NOMO-1 treated with dmso at 0.1 percent for 144 hours (cell line): ENCODE results near the gene ADAMTS3.
"Not testable (repeated sequence)": the region's sequence is repeated elsewhere in the genome, so short reads cannot be mapped to it uniquely, and the experiment has no call there.

Experiments
- DNase-seq: peaks from one replicate; lab custom pipeline; 2025; ENCODE audit not compliant: unreplicated experiment; lab: John Stamatoyannopoulos, UW

Gene ADAMTS3

DNA sequence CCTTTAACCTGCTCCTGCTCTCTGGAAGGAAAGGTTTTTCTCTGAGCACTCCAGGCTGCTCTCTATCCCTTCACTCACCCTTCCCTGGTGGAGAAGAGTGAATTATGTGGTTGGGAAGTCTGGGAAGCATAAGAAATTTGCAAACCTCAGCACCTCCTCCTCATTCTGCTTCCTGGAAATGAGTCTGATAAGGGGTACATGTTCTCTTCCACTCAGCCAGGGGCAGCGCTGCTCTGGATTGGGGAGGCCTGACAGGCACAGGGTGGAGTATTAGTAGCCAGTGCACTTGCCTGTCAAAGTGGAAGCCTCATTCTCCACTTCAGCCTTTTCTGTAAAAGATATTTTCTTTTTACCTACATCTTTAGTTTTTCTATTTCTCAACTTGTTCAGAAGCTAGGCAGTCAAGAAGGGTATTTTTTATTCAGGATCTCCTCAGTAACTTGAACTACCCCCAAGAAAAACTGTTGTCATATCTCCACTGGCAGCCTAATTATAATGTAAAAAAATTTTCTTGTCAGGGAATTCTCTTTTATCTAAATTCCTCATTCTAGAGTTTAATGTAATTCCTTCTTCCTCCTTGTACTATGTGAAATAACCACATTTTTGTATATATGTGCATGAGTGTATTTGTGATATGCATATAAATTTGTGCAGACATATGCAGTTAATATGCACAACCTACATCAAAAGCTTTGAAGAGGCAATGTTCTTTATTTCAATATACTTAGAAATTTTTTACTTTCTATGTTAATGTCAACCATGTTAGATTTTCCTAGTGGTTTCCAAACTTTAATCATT lies 15.3 kb downstream of the ADAMTS3 start:
- DNase-seq = no peak

DNA sequence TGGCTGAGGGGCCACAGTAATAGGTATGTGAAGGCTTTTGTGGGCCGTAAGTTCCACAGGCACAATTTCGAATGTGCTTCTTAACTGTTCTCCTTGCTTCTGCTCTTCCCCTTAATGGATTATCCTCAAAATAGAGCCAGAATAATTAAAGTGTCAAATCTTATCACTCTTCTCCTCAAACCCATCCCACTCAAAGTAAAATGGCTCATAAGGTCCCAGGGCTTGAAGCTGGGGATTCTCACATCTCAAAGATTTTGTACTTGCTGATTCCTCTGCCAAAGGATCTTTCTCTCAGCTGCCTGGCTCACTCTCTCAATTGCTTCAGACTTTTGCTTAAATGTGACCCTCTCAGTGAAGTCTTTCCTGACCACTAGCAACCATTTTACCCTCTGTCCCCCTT lies 16.6 kb downstream of the ADAMTS3 start:
- no peak for DNase-seq

DNA sequence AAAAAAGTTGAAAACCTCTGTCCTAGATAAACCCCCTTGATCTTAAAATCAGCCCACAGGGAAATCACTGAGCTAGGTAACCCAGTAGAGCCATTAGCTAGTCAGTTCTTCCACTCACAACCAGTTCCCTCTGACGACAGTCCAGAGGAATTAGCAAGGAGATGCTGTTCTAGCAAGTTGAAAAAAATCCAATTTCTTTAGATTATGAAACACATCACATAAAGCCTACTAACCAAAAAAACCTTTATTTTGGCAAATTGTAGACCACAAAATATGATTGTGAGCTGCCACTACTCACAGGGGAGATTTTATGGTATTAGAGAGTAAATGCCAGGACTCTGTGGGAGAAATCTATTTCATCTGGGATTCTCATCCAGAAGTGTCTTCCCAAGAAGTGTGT lies 22.6 kb downstream of the ADAMTS3 start:
- no peak for DNase-seq

DNA sequence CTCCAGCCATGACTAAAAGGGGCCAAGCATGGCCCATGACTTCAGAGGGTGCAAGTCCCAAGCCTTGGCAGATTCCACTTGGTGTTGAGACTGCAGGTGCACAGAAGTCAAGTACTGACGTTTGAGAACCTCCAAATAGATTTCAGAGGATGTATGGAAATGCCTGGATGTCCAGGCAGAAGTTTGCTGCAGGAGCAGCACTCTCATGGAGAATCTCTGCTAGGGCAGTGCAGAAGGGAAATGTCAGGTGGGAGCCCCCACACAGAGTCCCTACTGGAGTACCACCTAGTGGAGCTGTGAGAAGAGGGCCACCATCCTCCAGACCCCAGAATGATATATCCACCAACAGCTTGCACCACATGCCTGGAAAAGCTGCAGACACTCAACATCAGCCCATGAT lies 28.3 kb downstream of the ADAMTS3 start:
- not testable (repeated sequence) for DNase-seq

DNA sequence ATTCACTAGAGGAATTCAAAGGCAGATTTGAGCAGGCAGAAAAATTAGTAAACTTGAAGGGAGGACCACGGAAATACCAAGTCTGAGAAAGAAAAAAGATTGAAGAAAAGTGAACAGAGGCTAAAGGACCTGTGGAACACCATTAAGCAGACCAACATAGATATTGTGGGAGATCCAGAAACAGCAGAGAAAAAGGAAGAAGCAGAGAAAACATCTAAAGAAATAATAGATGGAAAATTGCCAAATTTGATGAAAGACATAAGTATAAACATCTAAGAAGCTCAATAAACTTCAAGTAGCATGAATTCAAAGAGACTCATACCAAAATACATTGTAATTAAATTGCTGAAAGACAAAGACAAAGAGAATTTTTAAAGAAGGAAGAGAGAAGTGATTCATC lies 31.0 kb downstream of the ADAMTS3 start:
- no peak for DNase-seq

DNA sequence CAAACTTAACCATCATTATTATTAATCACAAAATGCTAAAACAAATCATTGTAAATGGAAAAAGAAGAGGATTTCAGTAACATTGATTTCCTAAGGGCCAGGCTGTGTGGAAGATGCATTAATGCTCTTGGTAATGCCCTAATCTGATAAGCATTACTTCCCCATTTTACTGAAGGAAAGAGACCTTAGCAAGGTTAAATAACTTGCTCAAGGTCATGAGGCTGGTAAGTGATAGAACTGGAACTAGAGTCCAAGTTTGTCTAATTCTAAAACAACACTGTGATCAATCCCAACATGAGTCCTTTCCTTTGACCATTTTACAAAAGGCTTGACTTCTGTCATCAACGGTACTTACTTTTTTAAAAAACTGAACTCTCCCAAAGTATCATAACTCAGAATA lies 32.6 kb downstream of the ADAMTS3 start:
- no peak for DNase-seq

DNA sequence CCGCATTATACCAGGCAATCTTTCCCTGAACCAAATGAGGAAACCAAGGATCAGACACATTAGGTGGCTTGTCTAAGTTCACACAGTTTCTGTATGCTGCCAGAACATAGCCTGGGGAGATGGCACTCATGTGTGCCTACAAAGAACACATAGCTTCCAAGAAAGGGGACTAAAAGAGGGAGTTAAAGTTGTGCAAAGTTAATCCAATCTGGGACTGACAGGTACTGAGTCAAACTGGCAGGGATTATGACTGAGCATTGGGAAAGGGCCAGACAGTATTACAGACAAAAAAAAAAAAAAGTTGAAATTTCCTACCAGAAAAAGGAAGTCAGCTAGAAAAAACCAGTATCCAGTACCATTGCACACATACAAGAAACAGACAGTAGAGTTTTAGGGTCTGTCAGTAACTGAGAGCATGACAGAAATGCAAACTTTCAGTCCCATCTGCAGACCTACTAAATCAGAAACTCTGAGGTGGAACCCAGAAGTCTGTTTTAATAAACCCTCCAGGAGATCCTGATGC lies 37.2 kb downstream of the ADAMTS3 start:
- no peak for DNase-seq

DNA sequence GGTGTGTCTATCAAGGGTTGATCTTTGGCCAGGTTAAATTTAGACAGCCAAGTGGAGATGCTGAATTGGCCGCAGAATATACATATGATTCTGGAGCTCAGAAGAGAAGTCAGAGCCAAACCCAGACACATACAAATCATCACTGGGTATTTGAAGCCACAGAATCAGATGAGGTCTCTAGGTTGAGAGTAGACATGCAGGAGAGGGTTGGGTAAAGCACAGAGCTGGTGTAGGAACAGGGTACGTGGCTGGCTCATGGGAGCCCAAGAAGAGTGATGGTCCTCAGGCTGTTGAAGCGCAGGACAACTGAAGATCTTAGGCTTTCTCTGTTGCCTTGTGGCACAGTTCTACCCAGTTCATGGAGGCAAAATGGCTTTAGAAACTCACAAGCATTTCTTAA lies 37.7 kb downstream of the ADAMTS3 start:
- DNase-seq = no peak

DNA sequence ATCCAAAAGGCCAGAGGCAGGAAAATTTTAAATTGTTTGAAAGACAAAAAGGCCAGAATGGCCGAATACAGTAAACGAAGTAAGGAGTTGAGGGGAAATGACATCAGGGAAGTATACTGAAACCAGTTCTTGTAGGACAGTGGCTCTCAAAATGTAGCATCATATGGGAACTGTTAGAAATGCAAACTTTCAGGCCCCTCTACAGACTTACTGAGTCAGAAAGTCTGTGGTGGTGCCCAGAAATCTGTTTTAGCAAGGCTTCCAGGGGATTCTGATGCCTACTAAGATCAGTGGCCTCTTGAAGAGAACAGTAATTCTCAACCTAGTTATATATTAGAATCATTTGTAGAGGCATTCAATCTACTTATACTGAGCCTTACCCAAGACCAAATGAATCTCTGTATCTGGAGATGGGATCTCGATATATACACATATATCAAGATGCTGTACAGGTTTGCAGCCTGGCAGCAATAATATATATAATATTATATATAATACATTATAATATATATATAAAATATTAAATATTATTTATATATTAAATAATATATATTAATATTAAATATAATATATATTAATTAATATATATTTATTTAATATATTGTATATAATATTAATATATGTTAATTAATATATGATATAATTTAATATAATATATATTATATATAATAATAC lies 39.7 kb downstream of the ADAMTS3 start:
- DNase-seq = no peak

DNA sequence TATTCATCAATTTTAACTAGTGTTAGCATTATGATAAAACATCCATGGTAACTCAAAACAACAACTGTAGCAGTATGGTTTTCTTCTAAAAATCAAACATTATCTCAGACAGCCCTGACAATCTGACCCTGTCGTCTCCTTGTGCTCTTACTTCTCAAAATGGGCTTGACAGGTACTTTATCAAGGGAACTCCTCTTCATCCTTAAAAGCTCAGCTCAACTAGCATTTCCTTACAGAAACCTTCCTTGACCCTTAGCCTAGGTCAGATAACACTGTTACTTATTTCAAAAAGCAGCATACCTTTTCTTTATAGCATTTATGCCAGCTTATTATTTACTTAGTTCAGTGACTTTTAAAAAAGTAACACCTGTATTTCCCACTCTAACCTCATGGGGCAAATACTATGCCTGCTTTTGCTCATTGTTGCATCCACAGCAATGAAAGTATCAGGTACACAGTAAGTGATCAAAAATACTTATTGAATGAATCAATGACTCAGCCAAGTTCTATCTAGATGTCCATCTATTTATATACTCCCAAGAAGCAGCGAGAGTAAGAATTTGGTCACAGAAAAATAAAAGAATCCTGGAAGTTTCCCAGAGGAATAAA lies 41.9 kb downstream of the ADAMTS3 start:
- no peak for DNase-seq

DNA sequence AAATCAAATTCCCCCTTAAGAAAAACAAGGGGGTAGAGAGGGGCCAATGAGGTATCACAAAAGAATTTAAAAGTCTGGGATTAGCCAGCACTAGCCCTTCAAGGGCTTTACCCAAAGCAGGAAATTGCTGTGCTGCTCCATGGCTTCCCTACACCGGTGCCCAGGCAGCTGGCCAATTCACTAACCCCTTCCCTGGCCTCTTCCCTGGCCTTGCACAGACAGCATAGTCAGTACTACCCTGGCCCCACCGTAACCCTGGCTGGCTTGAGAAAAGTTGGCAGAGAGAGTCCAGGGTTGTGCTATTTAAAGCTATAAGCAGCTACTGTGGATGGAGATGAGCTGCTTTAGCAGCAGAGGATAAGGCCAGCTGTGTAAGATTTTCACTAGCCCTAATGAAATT lies 43.1 kb downstream of the ADAMTS3 start:
- DNase-seq = no peak

DNA sequence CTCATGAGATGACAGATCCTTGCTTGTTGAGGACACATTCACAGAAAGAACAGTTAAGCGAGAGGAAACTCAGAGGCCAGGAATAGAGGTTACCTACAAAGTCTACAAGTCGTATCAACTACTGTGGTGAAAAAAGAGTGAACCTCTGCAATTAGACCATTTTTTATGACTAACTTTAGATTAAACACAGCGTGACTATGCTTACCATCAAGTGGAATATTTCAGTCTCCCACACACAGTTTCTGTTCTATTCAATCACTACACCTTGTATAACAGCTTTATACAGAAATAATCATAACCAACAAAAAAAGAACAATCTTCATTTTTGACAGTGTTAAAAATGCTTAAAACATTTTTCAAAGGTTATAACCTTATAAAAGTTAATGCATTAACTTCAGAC lies 46.6 kb downstream of the ADAMTS3 start:
- DNase-seq = no peak

DNA sequence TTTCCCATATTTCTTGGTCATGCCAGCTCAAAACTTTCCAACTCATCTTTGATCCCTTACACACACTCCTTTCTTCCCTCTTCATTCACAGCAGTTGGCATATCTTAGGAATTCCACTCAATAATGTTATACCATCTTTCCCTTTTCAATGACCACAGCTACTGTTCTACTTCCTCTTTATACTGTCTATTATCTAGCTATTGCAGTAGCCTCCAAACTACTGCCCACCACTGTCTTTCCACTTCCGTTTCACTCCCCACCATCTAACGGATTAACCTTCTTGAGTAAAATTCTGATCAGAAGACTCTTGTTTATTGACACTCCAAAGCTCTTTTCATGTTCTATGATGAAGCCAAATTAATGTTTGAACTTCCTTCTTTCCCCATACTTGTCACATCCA lies 55.8 kb downstream of the ADAMTS3 start:
- no peak for DNase-seq

DNA sequence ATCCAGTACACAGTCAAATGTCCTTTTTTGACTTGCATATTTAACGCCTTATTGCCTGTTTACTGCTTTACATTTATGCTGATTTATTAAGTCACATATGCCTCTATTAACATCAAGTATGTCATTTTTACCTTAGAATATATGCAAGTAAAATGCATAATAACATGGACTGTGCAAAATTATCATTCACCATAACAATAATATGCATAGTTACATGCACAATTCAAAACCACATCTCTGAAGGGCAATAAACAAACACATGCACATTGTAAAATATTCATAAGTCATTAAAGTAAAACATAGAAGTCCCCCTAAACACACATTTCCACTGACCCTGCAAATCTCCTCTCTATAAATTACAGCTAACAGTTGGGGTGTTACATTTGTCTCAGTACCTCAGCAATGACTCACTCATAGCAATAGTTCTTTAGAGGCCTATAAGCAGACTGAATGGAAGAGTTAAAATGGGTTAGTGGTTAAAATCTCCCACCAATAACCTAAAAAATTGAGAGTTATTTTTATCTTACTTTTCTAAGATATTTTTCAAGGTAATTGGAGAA lies 61.1 kb downstream of the ADAMTS3 start:
- DNase-seq = no peak

DNA sequence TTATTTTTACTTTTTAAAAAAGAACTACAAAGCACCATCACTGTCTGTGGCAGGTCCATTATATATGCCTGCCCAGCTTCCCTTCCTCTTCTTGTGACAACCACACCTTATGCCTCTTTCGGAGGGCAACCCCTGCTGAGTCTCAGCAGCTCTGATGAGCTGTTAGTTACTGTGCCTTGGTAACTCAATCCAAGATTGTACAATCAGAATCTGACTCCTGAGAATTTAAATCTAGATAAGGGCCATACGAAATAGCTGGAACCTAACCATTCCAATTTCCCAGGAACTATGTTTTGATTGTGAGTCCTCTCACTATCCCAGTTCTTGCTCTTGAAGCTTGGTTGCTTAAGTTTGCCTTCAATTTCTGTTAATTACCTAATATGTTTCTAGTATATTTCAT lies 61.9 kb downstream of the ADAMTS3 start:
- DNase-seq = no peak

DNA sequence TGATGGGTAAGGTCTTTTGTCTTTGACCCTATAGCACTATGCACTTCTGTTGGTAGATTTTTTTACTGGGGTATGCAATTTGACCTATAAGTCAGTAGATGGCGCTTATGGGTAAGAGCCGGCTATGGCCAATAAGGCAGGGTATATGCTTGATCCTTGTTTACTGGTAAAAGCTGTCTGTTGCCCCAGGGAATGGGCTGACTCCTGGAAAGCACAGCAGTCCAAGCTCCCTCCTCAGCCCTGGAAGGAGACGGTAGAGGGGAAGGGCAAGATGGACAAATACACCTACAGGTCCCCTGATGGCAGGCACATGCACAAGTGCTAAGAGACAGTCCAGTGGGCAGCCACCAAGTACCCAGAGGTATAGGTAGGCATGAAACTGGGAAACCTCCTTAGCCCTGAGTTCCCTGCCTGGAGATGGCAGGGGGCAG lies 63.7 kb downstream of the ADAMTS3 start:
- DNase-seq = no peak

DNA sequence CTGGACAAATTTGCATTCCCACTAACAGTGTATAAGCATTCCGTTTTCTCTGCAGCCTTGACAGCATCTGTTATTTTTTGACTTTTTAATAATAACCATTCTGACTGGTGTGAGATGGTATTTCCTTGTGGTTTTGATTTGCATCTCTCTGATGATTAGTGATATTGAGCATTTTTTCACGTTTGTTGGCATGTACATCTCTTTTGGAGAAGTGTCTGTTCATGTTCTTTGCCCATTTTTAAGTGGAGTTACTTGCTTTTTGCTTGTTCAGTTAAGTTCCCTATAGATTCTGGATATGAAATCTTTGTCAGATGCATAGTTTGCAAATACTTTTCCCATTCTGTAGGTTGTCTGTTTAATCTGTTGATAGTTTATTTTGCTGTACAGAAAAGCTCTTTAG lies 68.8 kb downstream of the ADAMTS3 start:
- DNase-seq = no peak

DNA sequence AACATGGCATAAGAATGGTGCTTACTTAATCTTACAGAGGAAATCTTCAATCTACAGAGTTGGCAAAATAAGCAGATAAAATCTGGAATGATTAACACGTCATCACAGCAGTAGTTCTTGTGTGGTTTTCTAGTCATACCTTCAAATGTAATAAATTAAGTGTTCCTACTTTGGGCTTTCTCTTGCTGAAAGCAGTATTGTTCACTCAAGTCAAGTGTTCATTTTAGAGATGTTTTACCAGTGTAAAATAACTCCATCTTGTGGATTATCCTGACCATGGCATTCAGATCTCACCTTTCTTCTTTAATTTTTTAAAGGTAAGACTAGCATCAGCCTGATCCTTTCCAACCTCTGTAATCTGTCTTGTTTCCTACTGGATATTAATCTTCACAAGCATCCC lies 72.9 kb downstream of the ADAMTS3 start:
- DNase-seq = no peak

DNA sequence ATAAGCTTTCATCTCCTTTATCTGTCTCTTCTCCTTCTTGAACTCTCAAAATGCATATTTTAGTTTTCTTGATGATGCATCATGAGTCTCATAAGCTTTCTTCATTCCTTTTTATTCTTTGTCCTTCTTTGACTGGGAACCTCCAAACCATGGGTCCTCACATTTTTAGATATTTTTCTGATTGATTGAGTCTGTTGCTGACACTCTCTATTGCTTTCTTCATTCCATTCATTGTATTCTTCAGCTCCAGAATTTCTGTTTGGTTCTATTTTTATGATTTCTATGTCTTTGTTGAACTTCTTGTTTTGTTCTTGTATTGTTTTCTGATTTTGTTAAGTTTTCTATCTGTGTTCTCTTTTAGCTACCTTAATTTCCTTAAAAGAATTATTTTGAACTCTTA lies 74.9 kb downstream of the ADAMTS3 start:
- DNase-seq = no peak

DNA sequence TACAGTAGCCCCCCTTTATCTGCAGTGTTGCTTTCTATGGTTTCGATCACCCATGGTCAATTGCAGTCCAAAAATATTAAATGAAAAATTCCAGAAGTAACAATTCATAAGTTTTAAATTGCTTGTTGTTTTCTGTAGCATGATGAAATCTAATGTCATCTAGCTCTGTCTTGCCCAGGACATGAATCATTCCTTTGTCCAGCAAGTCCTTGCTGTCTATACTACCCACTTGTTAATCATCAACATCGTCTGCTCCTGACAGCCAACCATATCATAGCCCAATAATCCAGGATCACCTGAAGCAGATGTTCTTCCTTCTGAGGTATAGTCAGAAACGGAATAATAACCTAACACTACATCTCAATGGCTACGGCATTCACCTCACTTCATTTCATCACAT lies 79.8 kb downstream of the ADAMTS3 start:
- DNase-seq = no peak

DNA sequence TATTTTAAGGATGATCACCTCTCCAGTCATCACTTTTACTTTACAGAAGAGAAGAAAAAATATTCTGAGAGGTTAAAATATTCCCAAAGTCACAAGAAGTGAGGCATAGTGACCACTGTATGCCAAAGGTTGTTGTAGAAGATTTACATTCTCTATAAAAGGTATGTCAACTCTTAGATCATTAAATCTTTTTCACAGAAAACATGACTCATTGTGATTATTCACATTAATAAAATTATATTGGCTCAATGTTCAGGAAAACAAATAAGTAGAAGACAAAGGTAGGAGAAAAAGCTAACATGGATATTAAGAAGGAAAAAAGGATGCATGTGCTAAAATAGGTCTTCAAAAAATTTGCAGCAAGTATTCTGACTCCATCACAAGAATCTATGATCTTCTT lies 82.0 kb downstream of the ADAMTS3 start:
- no peak for DNase-seq

DNA sequence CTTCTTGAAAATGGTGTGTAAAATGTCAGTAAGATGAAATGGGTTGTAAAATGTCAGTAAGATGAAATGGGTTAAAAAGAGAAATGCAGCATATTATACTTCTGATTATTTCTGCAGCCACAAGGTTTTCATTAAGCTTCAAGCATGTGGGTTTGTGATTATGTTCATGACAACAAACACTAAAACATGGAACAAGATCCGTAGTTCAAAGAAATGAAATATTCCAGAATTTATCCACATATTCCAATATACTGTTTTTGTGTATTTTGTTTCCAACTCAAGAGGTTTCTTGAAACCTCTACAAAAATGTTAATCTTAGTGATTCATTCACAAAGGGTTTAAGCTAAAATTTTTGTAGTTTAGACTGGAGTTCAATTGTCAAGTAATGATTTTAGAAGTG lies 84.0 kb downstream of the ADAMTS3 start:
- DNase-seq = no peak
